ENCODE measurements around the gene SLC23A1.

The SLC23A1 gene

GRCh38 chr5:139399501-139400121 is 16.5 kb upstream of the SLC23A1 start:
- DNase-seq: no peak
- no peak for TF ChIP-seq POLR2A (IDR thresholded peaks at IDR 0.05; ENCODE audit: low read length)
- no peak for TF ChIP-seq GATA1 (IDR thresholded peaks at IDR 0.05; ENCODE audit: low read depth, low read length)

- no peak for TF ChIP-seq POLR2A (IDR thresholded peaks at IDR 0.05; ENCODE audit: low read length)
- no peak for TF ChIP-seq GATA1 (IDR thresholded peaks at IDR 0.05; ENCODE audit: low read depth, low read length)
- no peak for DNase-seq
Observed at GRCh38 chr5:139397921-139398320, 14.8 kb upstream of the SLC23A1 start.

- no peak for DNase-seq
- TF ChIP-seq GATA1 (IDR thresholded peaks at IDR 0.05; ENCODE audit: low read depth, low read length) (no peak), POLR2A (IDR thresholded peaks at IDR 0.05; ENCODE audit: low read length) (no peak)
Observed at GRCh38 chr5:139396691-139397090, 13.6 kb upstream of the SLC23A1 start.

- TF ChIP-seq GATA1 (IDR thresholded peaks at IDR 0.05; ENCODE audit: low read depth, low read length): no peak
- TF ChIP-seq POLR2A (IDR thresholded peaks at IDR 0.05; ENCODE audit: low read length): no peak
- DNase-seq: no peak
Observed at GRCh38 chr5:139395844-139396640, 12.9 kb upstream of the SLC23A1 start.

GRCh38 chr5:139394654-139395566 is 11.8 kb upstream of the SLC23A1 start, which contains the start of gene PROB1:
Gene PROB1, minus strand, starts transcription at chr5:139395104. Its CDS starts 23 bp downstream, at chr5:139395081.
- DNase-seq: no peak
- TF ChIP-seq GATA1 (IDR thresholded peaks at IDR 0.05; ENCODE audit: low read depth, low read length) (no peak), POLR2A (IDR thresholded peaks at IDR 0.05; ENCODE audit: low read length) (no peak)

DNA sequence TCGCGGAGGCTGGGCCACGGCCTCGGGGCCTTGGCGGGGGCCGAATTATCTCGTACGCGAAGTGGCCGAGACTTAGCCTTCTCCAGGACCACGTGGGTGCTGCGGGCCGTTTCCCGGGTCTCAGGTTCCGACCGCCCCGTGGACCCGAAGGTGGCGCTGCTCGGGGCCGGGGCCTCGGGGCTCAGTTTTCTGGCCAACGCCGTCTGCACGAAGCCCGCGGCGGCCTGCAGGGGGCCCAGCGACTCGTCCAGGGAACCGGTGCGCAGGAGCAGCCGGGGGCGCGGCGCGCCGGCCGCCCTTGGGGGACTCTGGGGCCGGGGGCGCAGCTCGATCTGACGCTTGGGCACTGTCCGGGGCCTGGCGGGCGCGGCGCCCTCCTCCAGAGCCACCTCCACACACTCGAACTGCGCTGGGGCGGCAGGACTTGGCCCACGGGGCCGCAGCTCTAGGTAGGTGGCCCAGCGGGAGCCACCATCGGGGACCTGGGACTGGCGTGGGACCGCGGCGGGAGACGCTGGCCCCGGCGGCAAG is 11.1 kb upstream of the SLC23A1 start:
- TF ChIP-seq POLR2A (IDR thresholded peaks at IDR 0.05; ENCODE audit: low read length): no peak
- no peak for TF ChIP-seq GATA1 (IDR thresholded peaks at IDR 0.05; ENCODE audit: low read depth, low read length)
- peak; percentile 12 to 27 for DNase-seq

DNA sequence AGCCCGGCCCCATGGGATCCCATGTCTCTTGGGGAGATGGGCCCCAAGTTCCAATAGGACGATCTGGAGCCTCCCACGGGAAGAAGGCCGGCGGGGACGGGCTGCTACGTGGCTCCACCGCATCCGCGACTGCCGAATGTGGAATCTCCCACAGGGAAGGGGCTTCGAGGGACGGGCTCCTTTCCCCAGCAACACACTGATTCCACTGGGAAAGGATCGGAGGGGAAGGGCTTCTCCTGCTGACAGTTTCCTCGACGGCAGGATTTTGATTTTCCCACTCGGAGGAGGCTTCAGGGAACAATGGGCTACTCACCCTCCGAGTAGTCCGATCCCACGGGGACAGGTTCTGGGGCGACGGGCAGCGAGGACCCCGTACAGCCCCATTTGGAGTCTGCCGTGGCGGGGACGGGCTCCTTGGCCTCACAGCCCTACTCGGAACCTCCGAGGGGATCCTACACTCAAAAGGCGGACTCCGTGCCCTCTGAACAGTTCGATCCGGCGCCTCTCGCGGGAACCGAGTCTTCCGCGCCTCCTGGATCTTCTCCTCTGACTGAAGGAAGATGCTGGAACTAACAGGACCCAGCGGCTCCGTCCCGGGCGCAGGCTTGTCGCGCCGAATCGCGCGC is 10.5 kb upstream of the SLC23A1 start:
- DNase-seq: no peak
- TF ChIP-seq POLR2A (IDR thresholded peaks at IDR 0.05; ENCODE audit: low read length) (no peak), GATA1 (IDR thresholded peaks at IDR 0.05; ENCODE audit: low read depth, low read length) (no peak)

- TF ChIP-seq POLR2A (IDR thresholded peaks at IDR 0.05; ENCODE audit: low read length) (no peak), GATA1 (IDR thresholded peaks at IDR 0.05; ENCODE audit: low read depth, low read length) (no peak)
- peak; percentile 74 to 77 for DNase-seq
Observed at GRCh38 chr5:139392678-139393496, 9.8 kb upstream of the SLC23A1 start.

DNA sequence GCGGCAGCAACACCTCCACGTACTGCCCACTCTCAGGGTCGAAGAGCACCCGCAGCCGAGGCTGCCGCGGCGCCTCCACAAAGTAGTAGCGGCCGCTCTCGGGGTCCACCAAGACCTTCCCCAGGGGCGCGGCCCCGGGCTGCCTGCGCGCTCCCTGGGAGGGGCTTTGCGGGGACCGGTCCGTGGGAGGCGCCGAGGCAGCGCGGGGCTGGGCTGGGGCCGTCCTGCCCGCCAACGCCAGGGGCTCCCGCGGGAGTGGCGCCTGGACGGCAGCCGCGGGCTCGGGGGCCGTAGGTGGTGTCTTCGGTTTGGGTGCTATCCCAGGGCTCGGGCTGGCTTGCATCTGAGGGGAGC is 9.2 kb upstream of the SLC23A1 start:
- no peak for DNase-seq
- no peak for TF ChIP-seq GATA1 (IDR thresholded peaks at IDR 0.05; ENCODE audit: low read depth, low read length)
- TF ChIP-seq POLR2A (IDR thresholded peaks at IDR 0.05; ENCODE audit: low read length): no peak

- DNase-seq: no peak
Observed at GRCh38 chr5:139391570-139392323, 8.7 kb upstream of the SLC23A1 start.

DNA sequence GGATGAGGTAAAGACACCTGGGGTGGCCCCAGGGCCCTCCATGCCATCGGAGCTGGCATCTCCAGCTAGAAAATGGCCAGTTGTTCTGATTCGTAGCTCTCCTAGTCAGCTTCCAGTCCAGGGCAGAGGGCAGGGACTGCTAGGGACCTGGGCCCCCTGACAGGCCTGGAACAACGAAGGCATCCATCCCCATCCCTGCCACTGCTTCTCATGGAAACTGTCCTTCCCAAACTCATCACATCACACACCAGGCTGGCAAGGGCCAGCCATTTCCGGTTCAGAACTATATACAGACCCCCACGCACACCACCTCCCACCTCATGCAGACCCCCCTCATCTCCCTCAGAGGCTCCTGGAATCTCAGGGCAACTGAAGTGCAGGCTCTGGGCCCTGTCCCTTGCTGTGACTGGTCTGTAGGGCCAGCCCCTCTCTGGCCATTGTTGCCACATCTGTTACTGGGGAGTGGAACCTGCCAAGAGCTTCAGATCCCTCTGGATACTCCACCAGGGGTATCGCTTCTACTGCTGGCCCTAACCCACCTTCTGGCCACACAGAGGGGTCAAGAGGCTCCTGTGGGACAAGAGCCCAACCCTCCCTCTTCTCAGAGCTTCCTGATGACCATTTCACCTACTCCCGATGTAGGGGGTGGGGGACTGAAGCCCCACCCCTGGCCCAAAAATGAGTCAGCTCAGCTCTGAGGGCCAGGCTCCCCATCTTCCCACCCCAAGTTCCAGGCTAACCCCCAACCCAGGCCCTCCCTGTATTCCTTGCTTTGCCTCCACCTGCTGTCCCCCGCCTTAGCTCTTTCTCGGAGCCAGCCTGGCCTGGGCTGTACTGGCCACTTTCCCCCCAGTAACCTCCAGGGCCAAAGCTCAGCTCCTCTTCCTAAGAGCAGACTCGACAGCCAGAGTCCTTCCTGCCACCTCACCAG is 7.8 kb upstream of the SLC23A1 start:
- DNase-seq: no peak
- no peak for TF ChIP-seq POLR2A (IDR thresholded peaks at IDR 0.05; ENCODE audit: low read length)
- no peak for TF ChIP-seq GATA1 (IDR thresholded peaks at IDR 0.05; ENCODE audit: low read depth, low read length)

More at GRCh38 chr5:139391570-139392323, 8.7 kb upstream of the SLC23A1 start:
- no peak for TF ChIP-seq GATA1 (IDR thresholded peaks at IDR 0.05; ENCODE audit: low read depth, low read length)
- no peak for TF ChIP-seq POLR2A (IDR thresholded peaks at IDR 0.05; ENCODE audit: low read length)
